Activated CD4-positive, alpha-beta T cell treated with anti-CD3 and anti-CD28 coated beads, Interleukin-2, amount 50 U/mL, for 1 hour (primary cell): Measurements from ENCODE around the gene OLIG1.

ENCODE experiments used
- DNase-seq: peaks from one replicate; pipeline ENCODE4 v3.0.0-alpha.2; 2020

The OLIG1 gene

DNA sequence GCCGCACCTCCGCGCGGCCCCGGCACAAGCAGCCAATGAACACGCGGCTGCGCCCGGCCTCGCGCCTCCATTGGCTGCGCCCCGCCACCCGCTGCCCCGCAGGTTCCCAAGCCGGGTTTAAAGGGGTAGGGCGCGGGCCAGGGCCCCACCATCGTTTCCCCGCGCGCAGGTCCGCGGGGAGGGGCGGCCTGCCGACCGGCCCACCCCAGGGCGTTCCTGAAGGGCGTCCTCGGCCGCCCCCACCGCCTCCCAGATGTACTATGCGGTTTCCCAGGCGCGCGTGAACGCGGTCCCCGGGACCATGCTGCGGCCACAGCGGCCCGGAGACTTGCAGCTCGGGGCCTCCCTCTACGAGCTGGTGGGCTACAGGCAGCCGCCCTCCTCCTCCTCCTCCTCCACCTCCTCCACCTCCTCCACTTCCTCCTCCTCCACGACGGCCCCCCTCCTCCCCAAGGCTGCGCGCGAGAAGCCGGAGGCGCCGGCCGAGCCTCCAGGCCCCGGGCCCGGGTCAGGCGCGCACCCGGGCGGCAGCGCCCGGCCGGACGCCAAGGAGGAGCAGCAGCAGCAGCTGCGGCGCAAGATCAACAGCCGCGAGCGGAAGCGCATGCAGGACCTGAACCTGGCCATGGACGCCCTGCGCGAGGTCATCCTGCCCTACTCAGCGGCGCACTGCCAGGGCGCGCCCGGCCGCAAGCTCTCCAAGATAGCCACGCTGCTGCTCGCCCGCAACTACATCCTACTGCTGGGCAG lies at the start of gene OLIG1:
TSS of gene OLIG1 (plus strand) at position 148 of the 750 bp plus-strand sequence. CDS start at position 254, 106 bp downstream.
- DNase-seq: no peak

DNA sequence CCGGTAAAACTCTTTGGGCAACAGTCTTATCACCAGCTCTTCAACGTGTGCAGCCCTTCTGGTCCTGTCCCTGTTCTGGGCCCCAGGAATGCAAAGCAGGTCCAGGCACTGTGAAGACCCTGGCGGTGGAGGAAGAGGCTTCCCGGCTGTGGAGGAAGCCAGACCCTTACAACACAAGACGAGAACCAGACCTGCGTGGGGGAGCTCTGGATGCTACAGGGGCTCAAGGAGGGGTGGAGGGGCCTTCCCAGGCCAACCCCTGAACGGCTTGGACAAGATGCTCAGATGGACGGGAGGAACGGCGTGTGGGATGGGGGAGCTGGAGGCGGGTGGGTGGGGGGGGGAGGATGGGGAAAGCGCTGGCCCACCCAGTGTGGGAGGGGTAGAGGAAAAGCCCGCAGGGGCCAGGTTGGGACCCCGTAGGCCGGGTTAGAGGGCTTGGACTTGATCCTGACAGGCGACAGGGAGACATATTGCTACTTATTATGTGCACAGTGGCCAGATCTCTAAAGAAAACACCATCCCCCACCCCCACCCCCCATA lies 49.3 kb upstream of the OLIG1 start:
- DNase-seq: no peak

- no peak for DNase-seq
Observed at GRCh38 chr21:33021150-33021549, 48.8 kb upstream of the OLIG1 start.

DNA sequence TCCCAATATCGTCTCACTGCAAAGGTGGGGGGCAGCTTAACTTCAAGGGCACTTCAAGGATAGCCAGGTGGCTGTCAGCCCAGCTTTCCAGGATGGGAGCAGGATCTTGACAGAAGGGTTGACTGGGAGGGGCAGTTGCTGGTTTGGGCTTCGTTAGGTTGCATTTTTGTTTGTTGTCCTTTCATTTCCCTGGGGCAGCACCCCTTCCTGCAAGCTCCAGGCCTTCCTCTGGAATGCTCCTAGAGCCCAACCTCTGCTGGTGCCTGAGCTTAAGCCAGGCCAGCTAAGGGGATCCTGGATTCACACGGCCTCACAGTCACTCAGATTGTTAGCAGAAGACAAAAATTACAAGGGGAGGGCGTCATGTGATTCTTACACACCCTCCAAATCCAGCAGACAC lies 48.3 kb upstream of the OLIG1 start:
- DNase-seq: no peak

GRCh38 chr21:33022489-33022827 lies 47.5 kb upstream of the OLIG1 start:
- no peak for DNase-seq

- DNase-seq: no peak
Observed at GRCh38 chr21:33022828-33023573, 46.9 kb upstream of the OLIG1 start.

DNA sequence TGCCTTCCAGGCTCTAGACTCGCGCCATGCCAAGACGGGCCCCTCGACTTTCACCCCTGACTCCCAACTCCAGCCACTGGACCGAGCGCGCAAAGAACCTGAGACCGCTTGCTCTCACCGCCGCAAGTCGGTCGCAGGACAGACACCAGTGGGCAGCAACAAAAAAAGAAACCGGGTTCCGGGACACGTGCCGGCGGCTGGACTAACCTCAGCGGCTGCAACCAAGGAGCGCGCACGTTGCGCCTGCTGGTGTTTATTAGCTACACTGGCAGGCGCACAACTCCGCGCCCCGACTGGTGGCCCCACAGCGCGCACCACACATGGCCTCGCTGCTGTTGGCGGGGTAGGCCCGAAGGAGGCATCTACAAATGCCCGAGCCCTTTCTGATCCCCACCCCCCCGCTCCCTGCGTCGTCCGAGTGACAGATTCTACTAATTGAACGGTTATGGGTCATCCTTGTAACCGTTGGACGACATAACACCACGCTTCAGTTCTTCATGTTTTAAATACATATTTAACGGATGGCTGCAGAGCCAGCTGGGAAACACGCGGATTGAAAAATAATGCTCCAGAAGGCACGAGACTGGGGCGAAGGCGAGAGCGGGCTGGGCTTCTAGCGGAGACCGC lies 46.3 kb upstream of the OLIG1 start:
- DNase-seq: no peak

GRCh38 chr21:33024201-33025103 lies 45.5 kb upstream of the OLIG1 start:
- no peak for DNase-seq

DNA sequence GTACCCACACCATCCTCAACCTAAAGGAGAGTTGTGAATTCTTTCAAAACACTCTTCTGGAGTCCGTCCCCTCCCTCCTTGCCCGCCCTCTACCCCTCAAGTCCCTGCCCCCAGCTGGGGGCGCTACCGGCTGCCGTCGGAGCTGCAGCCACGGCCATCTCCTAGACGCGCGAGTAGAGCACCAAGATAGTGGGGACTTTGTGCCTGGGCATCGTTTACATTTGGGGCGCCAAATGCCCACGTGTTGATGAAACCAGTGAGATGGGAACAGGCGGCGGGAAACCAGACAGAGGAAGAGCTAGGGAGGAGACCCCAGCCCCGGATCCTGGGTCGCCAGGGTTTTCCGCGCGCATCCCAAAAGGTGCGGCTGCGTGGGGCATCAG lies 44.8 kb upstream of the OLIG1 start:
- DNase-seq: no peak

DNA sequence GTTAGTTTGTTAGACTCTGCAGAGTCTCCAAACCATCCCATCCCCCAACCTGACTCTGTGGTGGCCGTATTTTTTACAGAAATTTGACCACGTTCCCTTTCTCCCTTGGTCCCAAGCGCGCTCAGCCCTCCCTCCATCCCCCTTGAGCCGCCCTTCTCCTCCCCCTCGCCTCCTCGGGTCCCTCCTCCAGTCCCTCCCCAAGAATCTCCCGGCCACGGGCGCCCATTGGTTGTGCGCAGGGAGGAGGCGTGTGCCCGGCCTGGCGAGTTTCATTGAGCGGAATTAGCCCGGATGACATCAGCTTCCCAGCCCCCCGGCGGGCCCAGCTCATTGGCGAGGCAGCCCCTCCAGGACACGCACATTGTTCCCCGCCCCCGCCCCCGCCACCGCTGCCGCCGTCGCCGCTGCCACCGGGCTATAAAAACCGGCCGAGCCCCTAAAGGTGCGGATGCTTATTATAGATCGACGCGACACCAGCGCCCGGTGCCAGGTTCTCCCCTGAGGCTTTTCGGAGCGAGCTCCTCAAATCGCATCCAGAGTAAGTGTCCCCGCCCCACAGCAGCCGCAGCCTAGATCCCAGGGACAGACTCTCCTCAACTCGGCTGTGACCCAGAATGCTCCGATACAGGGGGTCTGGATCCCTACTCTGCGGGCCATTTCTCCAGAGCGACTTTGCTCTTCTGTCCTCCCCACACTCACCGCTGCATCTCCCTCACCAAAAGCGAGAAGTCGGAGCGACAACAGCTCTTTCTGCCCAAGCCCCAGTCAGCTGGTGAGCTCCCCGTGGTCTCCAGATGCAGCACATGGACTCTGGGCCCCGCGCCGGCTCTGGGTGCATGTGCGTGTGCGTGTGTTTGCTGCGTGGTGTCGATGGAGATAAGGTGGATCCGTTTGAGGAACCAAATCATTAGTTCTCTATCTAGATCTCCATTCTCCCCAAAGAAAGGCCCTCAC lies 44.2 kb upstream of the OLIG1 start, which contains the start of gene OLIG2:
TSS of gene OLIG2 (plus strand) at position 447 of the 954 bp plus-strand sequence. CDS start 928 bp downstream, outside the sequence.
- DNase-seq: no peak

GRCh38 chr21:33026443-33026858 lies 43.5 kb upstream of the OLIG1 start:
- no peak for DNase-seq

- no peak for DNase-seq
Observed at GRCh38 chr21:33026878-33027400, 43.0 kb upstream of the OLIG1 start.

DNA sequence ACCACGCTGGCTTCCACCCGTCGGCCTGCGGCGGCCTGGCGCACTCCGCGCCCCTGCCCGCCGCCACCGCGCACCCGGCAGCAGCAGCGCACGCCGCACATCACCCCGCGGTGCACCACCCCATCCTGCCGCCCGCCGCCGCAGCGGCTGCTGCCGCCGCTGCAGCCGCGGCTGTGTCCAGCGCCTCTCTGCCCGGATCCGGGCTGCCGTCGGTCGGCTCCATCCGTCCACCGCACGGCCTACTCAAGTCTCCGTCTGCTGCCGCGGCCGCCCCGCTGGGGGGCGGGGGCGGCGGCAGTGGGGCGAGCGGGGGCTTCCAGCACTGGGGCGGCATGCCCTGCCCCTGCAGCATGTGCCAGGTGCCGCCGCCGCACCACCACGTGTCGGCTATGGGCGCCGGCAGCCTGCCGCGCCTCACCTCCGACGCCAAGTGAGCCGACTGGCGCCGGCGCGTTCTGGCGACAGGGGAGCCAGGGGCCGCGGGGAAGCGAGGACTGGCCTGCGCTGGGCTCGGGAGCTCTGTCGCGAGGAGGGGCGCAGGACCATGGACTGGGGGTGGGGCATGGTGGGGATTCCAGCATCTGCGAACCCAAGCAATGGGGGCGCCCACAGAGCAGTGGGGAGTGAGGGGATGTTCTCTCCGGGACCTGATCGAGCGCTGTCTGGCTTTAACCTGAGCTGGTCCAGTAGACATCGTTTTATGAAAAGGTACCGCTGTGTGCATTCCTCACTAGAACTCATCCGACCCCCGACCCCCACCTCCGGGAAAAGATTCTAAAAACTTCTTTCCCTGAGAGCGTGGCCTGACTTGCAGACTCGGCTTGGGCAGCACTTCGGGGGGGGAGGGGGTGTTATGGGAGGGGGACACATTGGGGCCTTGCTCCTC lies 42.3 kb upstream of the OLIG1 start:
- DNase-seq: no peak

GRCh38 chr21:33028287-33028670 lies 41.7 kb upstream of the OLIG1 start:
- no peak for DNase-seq

DNA sequence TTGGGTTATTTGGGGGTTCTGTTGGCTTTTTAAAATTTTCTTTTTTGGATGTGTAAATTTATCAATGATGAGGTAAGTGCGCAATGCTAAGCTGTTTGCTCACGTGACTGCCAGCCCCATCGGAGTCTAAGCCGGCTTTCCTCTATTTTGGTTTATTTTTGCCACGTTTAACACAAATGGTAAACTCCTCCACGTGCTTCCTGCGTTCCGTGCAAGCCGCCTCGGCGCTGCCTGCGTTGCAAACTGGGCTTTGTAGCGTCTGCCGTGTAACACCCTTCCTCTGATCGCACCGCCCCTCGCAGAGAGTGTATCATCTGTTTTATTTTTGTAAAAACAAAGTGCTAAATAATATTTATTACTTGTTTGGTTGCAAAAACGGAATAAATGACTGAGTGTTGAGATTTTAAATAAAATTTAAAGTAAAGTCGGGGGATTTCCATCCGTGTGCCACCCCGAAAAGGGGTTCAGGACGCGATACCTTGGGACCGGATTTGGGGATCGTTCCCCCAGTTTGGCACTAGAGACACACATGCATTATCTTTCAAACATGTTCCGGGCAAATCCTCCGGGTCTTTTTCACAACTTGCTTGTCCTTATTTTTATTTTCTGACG lies 41.1 kb upstream of the OLIG1 start:
- DNase-seq: peak; percentile 19

GRCh38 chr21:33029385-33029921 lies 40.5 kb upstream of the OLIG1 start:
- no peak for DNase-seq

- DNase-seq: no peak
Observed at GRCh38 chr21:33029975-33030461, 39.9 kb upstream of the OLIG1 start.

- DNase-seq: no peak
Observed at GRCh38 chr21:33030633-33031032, 39.3 kb upstream of the OLIG1 start.
